ENCODE data around the gene JRKL. TPM values are rescaled to one million over a fixed set of nuclear protein-coding genes. Genes with fewer than 3 reads are reported as not detected.
"Not testable (repeated sequence)": the region's sequence is repeated elsewhere in the genome, so short reads cannot be mapped to it uniquely, and the experiment has no call there.

JRKL gene
- polyA plus RNA-seq, 1 donor = 18.5 TPM

DNA sequence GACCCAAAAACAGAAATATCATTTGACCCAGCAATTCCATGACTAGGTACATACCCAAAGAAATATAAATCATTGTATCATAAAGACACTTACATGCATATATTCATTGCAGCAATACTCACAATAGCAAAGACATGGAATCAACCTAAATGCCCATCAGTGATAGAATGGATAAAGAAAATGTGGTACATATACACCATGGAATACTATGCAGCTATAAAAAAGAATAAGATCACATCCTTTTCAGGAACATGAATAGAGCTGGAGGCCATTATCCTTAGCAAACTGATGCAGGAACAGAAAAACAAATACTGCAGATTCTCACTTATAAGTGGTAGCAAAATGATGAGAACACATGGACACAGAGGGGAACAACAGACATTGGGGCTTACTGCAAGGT lies 42.8 kb downstream of the JRKL start:
- not testable (repeated sequence) for H3K4me1 ChIP-seq (ENCODE audit: control insufficient read depth, insufficient read depth, low read length); H3K9me3 ChIP-seq (ENCODE audit: control insufficient read depth, low read depth, low read length); H3K4me3 ChIP-seq (ENCODE audit: low read length); H3K27me3 ChIP-seq (ENCODE audit: control insufficient read depth, insufficient read depth, low read length); H3K36me3 ChIP-seq (ENCODE audit: control insufficient read depth, insufficient read depth, low read length); DNase-seq; H3K27ac ChIP-seq (ENCODE audit: low read length)

Other genes with a start within 250 kb of the JRKL start
- gene MAML2, start 46.8 kb upstream of the JRKL start, polyA plus RNA-seq = 11.2 TPM
- 29.3 TPM for gene CCDC82, start 101 bp upstream of the JRKL start, polyA plus RNA-seq